IPS DF 19.7 (cell line): Measurements from ENCODE around the gene IDS.
"Not testable (repeated sequence)": the region's sequence is repeated elsewhere in the genome, so short reads cannot be mapped to it uniquely, and the experiment has no call there.

ENCODE experiments used
- DNase-seq: peaks from one replicate; pipeline ENCODE4 v3.0.0-alpha.2; 2013; ENCODE audit warnings: low read depth, low spot score

Gene IDS

DNA sequence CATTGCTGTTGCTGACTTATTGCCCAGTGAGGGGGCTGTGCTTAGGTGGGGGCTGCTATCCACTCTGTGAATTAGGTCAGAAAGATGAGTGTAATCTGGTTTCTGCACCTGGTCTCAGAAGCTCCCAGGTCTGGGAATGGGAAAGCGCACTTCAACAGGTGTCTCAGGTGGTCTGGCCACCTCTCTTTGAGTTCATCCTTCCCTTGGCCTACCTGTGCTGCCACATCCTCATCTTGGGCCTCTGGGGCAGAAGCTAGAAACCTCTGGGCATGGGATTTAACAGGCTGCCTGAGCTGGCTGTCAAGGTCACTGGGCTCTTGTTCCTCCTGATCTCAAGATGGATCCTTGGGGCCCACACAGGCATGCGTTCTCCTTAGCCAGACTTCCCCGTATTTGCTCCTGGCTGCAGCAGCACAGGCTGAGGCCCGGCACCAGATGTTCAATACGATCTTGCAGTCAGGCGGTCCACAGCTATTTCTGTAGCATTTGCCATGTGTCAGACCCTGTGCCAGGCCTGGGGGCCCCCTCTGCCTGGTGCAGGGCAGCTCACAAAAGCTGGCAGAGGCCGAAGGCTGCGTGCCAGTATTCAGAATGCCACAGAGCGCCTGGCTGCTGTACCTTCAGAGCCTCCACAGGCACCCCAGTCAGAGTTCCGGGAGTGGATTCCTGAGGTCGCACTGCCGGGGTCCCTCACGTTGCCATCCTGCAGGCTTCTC, 21.4 kb upstream of the IDS start:
- not testable (repeated sequence) for DNase-seq

DNA sequence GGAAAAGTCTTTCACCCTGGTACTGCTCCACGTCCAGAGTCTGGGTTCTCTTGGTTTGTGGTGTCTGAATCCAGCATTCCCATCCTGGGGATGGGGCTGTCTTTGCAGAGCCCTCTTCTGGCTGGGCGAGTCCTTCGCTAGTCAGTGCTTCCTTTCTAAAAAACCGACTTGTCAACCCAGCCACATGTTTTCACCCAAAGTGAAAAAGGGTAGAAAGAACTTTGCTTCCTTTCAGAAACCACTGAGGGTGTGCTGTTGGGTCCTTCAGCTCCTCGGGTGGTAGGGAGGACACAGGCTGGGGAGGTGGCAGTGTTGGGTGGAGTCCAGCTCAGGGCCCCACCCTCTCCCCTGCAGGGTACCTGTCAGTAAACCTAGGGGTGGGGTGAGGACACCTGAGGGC, 20.8 kb upstream of the IDS start:
- DNase-seq = not testable (repeated sequence)

DNA sequence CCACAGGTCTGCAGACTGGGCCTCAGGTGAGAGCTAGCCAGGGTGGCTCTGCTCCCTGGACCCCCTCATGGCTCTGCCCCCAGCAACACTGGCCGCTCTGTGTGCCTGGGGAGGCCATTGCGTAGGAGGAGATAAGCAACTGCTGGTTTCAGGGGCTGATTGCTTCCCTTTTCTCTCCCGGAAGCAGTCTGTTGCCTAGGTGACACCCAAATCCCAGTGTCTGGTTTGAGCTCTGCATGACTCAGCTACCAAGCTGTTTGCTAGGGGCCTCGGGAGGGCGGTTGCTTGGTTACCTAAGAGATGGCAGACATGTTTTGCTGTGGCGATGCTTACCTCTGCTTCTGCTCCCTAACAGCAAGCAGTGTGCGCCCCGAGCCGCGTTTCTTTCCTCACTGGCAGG, 20.3 kb upstream of the IDS start:
- not testable (repeated sequence) for DNase-seq

DNA sequence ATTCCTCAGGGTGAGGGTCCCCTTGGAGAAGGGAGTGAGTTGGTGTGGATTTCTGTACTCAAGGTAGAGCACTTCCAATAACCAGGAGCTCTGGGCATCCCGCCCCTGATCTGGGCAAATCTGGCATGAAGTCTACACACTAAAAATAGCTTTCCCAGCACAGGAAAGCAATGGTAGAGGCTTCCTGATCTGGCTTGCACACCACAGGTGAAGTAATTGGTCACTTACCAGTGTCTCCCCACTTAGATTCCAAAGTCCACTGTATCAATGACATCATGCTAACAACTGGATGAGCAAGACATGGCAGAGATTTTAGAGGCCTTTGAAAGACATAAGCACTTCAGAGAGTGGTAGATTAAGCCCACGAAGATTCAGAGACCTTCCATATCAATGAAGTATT, 17.8 kb upstream of the IDS start:
- no peak for DNase-seq

DNA sequence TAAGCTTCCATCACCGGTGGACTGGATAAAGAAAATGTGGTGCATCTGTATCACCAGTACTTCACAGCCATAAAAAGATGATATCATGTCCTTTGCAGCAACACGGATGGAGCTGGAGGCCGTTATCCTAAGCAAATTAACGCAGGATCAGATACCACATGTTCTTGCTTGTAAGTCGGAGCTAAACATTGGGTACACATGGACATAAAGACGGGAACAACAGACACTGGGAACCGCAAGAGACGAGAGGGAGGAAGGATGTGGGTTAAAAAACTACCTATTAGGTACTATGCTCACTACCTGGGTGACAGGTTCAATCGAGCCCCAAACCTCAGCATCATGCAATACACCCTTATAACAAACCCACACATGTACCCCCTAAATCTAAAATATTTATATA, 16.3 kb upstream of the IDS start:
- no peak for DNase-seq

DNA sequence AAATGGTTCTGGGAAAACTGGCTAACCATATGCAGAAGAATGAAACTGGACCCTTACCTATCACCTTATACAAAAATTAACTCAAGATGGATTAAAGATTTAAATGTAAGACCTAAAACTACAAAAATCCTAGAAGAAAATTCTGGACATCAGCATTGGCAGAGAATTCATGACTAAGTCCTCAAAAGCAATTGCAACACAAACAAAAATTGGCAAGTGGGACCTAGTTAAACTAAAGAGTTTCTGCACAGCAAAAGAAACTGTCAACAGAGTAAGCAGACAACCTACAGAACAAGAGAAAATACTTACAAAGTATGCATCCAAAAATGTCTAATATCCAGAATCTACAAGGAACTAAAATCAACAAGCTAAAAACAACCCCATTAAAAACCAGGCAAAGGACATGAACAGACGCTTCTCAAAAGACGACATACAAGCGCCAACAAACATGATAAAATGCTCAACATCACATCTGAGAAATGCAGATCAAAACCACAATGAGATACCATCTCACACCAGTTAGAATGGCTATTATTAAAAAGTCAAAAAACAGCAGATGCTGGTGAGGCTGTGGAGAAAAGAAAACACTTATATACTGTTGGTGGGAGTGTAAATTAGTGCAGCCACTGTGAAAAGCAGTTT, 15.7 kb upstream of the IDS start:
- not testable (repeated sequence) for DNase-seq

DNA sequence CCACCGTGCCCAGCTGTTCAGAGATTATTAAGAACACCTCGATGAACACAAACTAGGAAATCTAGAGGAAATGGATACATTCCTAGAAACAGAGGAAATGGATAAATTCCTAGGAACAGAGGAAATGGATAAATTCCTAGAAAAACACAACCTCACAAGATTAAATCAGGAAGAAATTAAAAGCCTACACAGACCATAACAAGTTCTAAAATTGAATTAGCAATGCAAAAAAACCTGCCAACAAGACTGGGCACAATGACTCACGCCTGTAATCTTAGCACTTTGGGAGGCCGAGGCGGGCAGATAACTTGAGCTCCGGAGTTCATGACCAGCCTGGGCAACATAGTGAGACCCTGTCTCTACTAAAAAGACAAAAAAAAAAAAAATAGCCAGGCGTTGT, 13.1 kb upstream of the IDS start:
- no peak for DNase-seq

DNA sequence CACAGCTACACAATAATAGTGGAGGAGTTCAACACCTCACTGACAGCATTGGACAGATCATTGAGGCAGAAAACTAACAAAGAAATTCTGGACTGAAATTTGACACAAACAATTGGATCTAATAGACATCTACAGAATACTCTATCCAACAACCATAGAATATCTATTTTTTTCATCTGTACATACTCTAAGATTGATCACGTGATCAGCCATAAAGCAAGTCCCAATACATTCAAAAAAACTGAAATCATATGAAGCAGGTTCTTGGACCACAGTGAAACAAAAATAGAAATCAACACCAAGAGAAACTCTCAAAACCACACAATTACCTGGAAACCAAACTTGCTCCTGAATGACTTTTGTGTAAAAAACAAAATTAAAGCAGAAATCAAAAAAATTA, 12.2 kb upstream of the IDS start:
- DNase-seq = no peak

DNA sequence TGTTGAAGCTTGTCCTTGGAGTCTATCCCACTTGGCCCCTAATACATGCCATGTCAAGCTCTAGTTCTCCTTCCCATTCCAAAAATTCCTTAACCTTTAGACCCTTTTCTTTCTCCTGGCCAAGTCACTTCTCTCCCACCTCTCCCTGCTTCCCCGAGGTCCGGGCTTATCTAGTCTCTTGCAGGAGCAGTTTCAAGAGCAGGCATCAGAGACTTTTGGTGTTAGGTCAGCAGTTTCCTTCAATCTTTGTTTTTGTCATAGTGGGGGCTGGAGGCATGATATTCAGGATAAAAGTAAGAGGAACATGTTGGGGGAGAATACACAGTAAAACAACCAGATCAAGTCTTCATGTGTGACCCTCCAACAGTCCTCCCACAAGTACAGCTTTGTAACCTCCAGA, 11.5 kb upstream of the IDS start:
- DNase-seq = no peak

DNA sequence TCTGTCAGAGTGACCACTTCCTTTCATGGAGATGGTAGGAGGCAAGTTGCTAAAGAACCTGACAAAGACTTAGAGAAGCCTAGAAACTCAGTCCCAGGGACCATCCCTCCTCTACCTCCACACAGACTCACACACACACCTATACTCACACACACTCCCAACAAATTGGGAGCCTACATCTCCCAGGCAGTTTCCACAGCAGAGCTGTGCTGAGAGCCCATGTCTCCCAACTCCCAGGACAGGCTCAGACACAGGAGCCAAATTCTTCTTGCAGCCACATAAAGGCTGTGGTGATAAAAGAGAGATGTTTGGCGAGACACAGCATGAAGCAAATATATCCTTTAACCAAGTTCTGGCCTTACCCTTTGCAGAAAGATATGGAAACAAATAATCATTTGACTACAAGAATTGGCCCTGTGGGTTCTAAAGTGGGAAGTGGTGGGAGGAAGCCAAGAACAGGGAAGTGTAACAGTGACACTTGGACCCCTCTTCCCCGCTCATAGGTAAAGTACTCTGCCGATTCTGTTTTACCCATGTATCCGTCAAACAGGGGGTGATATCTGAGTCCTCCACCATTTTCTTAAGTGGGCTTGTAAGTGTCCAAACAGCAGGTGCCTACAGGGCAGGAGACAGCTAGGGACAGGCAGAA, 11.0 kb upstream of the IDS start:
- DNase-seq = no peak

DNA sequence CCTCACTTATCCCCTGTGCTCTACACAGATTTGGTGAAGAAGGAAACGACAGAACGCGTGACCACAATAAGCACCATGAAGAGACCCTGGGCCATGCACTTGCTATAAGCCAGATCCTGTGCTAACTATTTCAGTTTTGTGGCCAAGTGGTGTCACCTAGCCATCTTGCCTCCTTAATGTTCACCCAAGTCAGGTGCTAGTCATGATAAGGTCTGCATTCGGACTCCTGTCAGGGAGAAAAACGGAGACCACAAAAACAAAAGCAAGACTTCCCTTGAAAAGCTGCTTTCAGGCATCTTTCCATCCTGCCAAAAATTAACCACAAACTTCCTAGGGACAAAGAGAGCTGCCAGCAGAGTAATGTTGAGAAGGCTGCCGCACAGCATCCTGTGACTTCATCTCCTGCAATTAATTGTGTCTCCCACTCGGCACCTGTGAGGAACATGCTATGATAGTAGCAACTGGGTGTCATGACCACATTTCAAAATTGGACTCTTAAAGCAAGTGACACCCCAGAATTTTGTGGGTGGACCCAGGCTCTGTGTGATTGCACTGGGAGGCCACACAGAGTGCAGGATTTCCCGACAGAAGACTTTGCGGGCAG, 8.8 kb upstream of the IDS start:
- no peak for DNase-seq

DNA sequence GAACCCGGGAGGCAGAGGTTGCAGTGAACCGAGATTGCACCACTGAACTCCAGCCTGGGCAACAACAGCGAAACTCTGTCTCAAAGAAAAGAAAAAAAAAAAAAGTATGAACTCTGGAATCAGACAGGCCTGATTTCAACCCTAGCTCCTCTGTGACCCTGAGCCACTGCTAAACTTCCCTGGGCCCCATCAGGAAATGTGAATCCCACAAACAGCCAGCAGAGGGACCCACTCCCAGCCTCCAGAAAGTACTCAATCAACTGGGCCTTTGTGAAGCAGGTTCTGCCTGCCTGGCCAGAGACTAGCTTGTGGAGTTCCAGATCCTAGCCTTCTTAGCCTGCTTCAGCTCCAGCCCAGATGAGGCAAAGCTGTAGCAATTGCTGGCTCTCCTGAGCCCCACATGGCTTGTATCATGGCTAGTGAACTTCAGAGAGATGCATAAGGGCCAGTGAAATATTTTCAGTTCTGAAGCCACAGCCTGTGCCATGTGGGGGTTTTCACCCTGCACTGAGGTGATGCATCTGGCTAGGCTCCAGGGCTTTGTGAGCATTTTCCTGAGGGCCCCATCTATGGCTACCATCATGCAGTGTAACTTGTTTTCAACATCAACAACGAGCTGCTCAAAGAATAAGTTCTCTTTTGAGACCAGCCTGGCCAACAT, 7.2 kb upstream of the IDS start:
- no peak for DNase-seq

DNA sequence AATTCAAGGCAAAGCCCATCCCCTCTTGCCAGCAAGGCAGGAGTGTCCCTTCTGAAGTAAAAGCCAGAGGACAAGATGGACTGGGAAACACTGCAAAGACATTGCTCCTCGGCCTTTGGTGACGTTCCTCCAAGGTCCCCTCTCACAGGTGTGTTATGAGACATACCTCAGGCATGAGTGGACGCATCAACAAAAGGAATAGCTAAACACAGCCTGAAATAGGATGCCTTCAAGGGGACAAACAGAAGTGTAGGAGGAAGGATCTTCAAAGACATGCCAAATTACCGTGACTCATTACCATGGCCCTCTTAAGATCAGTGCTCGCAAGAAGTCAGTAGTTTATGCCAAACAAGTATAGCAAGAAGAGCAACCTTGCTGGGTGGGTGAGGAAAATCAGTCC, 6.0 kb upstream of the IDS start:
- no peak for DNase-seq

DNA sequence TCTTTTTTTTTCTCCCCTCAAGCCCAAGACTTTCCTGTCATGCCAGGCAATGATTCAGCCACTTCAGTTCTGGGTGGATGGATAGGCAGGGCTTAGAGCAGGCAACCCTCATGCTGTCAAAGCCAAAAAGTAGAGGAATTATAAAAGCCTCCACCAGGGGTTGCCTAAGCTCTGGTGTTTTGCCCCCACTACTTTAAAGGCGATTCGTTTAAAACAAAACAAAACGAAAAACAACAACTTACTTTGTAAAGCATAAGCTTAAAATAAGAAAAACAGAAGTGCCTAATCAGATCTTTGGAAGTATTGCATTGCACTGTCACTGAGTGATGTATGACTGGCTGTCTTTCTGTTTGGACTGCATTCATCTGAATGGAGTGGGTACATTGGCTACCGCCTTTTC, 5.3 kb upstream of the IDS start:
- no peak for DNase-seq

DNA sequence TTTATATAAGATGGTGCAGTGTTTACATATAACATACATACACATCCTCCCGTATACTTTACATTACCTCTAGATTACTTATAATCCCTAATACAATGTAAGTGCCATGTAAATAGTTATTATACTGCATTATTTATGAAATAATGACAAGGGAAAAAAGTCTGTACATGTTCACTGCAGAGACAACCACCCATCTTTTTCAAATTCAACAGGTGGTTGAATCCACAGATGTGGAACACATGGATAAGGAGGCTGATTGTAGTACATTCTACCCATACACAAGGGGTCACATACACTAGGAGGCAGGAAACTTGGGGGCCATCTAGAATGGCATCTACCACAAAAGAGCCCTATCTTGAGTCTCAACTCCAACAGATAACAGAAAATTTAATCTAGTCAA, 3.4 kb upstream of the IDS start:
- DNase-seq = no peak

DNA sequence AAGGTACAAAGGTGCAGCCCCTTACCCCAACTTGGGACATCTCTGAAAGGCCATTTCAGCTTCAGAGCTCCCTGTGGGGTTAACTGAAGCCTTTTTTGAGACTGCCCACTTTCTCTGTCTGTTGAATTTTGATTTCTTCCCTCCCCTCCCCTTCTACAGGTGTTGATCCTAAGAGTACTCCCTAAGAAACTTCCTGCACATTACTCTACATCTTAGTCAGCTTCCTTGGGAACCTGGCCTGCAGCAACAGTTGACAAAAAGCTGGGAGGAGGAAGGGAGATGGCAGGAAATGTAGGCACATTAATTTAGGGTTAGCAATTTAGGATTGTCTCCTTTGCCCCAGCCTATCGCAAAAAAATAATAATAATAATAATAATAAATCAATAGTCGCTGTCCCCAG, 1.2 kb upstream of the IDS start:
- DNase-seq = no peak

DNA sequence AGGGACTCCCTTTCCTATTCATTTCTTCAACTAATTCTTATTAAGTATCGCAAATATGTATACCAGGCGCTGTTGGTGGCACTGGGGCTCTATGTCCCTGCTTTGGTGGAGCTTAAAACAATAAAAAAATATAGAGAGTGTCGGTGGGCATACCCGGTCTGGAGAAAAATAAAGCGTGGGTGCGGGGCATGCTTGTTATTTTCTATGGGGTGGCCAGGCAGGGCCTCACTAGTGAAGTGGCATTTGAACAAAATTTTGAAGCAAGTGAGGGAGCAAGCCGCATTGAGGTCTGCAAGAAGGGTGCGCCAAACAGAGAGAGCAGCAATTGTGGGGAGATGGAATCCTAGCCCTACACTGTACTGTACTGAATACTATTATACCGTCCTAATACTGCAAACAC, 565 bp upstream of the IDS start:
- DNase-seq = no peak

DNA sequence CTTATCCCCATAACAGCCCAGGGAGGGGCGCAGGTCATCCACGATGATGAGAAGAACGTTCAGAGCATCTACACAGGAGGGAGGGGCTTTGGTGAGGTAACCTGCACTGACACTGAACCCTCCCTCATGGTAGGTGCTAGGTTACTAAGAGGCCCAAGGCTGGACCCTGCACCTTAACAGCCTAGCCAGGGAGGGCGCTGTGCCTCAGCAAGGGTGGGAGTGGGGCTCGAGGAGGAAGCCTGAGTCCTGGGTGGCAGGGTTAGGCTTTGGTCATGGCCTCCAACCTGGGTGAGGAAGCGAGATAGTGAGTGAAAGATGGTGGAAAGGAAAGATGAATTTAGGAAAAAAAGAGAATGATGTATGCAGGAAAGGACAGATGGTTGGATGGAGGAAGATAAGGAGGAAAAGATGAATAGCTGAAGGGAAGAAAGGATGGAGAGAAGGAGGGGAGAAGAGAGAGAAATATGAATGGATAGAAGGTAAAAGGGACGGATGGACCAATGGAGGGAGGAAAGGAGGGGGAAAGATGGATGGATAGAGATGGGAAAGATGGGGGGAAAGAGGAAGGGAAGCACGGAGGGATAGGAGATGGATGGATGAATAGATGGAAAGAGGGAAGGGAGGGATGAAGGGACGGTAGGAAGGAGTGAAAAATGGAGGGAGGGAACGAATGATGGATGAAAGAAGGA, 736 bp downstream of the IDS start:
- no peak for DNase-seq

DNA sequence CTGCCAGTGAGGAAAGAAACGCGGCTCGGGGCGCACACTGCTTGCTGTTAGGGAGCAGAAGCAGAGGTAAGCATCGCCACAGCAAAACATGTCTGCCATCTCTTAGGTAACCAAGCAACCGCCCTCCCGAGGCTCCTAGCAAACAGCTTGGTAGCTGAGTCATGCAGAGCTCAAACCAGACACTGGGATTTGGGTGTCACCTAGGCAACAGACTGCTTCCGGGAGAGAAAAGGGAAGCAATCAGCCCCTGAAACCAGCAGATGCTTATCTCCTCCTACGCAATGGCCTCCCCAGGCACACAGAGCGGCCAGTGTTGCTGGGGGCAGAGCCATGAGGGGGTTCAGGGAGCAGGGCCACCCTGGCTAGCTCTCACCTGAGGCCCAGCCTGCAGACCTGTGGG, 1.7 kb downstream of the IDS start:
- not testable (repeated sequence) for DNase-seq

DNA sequence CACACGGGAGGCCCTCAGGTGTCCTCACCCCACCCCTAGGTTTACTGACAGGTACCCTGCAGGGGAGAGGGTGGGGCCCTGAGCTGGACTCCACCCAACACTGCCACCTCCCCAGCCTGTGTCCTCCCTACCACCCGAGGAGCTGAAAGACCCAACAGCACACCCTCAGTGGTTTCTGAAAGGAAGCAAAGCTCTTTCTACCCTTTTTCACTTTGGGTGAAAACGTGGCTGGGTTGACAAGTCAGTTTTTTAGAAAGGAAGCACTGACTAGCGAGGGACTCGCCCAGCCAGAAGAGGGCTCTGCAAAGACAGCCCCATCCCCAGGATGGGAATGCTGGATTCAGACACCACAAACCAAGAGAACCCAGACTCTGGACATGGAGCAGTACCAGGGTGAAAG, 2.2 kb downstream of the IDS start:
- not testable (repeated sequence) for DNase-seq

DNA sequence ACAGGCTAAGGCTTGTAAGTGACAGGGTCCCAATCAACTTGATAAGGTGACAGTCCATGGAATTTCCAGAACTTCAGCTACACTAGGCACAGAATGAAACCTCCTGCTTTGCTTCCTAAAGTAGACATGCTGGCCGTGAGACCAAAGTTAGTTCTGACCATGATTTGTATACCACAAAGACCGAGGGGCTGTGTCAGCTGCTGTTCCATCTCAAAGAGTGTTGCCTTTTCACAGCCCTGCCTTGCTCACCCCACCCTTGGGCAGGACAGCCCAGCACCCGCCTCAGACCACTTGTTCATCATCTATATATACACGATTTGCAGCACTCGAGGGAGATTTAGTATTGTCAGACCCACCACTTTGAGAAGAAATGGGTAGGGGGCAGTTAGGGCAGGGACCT, 5.3 kb downstream of the IDS start:
- DNase-seq = no peak

DNA sequence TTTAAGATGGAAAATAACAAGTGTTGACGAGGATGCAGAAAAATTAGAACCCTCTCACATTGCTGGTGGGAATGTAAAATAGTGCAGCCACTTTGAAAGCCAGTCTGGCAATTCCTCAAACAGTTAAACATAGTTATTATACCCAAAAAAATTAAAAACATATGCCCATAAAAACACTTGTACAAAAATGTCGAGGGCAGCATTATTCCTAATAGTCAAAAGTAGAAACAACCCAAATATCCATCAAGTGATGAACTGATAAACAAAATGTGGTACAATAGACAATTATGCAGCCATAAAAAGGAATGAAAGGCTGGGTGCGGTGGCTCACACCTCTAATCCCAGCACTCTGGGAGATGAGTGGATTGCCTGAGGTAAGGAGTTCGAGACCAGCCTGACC, 6.3 kb downstream of the IDS start:
- DNase-seq = no peak
